Epidermal melanocyte (primary cell): Measurements from ENCODE around the gene SERPINA10.
"Not testable (repeated sequence)": the region's sequence is repeated elsewhere in the genome, so short reads cannot be mapped to it uniquely, and the experiment has no call there.

Source experiments
- DNase-seq: peaks from one replicate; pipeline ENCODE4 v3.0.0; 2011; ENCODE audit warnings: low spot score; ENCODE audit not compliant: insufficient read length

The SERPINA10 gene

DNA sequence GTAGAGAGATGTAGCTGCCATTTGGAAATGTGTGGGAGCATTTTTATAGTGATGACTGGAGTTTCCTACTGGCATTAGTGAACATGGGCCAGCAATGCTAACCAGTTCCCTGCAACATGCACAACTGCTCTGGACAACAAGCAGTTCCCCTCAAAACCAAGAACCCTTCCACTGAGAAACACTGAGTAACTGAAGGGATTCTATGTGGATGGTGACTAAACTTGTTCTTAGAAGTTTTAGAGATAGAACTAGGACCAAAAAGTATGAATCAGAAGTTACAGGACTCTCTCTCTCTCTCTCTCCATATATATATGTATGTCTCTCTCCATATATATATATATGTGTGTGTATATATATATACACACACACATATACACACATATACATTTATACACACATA lies 7.9 kb downstream of the SERPINA10 start:
- no peak for DNase-seq

DNA sequence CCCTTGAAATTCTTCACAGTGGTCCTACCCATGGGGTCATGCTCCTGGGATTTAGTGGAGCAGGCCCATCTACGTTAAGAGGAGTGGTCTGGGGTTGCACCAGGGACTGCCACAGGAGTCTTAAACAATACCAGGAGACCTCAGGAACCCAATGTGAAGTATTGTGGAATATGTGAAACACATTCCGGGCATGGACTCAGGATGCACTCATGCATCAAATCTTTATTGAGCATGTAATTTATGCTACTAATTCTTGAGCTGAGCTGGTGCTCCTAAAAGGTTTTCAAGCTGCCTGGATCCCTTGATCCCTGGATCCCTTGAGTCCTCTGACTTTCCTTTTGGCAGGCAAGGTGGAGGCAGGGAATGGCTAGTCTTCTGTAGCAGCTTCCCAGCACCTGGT lies 8.8 kb downstream of the SERPINA10 start:
- no peak for DNase-seq

DNA sequence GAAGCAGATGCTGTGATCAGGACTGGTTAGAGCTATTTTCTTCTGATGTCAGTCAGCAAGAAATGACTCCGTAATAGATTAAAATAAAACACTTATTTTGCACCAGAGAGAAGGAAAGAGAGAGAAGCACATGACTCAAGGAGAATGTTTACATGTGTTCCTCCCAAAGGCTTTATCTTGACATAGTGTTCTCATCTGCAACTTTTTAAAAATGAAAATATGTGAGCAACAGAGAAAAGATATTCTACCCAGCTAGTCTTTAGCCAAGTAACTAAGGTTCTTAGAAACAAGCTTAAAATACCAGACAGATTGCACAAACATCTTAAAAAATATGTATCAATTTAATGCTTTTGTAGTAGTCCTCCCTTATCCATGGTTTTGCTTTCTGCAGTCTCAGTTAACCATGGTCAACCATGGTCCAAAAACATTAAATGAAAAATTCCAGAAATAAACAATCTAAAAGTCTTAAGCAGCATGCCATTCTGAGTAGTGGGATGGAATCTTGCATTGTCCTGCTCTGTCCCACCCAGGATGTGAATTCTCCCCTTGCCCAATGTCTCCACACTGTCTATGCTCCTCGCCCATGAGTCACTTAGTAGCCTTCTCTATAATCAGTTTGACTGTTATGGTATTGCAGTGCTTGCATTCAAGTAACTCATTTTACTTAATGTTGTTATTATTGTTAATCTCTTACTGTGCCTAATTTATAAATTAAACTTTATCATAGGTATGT lies 9.9 kb downstream of the SERPINA10 start:
- DNase-seq: no peak

DNA sequence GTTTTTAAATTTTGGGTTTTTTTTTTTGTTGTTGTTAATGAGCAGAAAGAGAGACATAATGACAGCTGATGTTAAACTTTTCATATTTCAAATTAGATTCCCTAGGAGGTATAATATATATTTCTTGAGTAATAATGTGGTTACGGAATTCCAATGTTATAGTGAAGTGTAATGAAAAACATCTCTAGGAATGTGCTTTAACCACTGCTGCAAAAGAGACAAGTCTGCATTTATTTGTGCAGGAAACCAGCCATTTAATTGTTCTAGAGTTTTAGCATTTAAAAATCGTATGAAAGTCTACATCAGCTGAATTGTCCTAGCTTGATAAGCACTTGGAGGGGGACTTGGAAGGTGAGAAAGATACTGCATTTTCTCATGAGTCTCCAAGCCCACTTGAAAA lies 14.3 kb downstream of the SERPINA10 start:
- DNase-seq: no peak

DNA sequence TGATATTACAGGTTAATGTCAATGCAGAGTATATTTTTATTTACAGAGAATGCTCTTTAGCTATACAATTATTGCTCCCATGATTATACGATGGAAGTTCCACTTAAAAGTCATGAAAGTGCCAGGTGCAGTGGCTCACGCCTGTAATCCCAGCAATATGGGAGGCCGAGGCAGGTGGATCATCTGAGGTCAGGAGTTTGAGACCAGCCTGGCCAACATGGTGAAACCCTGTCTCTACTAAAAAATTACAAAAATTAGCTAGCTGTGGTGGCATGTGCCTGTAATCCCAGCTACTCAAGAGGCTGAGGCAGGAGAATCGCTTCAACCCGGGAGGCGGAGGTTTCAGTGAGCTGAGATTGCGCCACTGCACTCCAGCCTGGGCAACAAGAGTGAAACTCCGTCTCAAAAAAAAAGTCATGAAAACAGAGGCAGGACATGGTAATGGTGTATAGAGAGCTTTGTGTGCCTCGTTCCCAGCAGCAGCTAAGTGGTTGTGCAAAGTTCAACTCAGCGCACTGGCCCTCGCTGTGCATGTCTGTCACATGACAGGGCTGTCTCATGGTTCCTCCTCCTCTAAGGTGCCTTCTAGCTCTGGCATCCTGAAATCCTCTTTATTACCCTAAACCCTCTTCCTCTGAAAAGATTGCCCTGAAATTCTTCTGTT lies 16.0 kb downstream of the SERPINA10 start:
- not testable (repeated sequence) for DNase-seq

DNA sequence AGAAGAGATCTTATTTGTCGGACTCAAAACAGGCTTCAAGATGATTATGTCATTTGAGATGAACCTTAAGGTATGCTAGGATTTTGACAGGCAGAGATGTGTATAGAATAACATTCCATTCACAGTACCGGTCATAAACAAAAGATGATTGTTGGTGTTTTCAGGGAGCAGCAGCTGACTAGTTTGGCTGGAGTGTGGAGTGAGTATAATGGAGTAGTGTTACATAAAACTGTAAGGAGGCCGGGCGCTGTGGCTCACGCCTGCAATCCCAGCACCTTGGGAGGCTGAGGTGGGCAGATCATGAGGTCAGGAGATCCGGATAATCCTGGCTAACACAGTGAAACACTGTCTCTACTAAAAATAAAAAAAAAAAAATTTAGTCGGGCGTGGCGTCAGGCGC lies 23.9 kb downstream of the SERPINA10 start:
- no peak for DNase-seq

DNA sequence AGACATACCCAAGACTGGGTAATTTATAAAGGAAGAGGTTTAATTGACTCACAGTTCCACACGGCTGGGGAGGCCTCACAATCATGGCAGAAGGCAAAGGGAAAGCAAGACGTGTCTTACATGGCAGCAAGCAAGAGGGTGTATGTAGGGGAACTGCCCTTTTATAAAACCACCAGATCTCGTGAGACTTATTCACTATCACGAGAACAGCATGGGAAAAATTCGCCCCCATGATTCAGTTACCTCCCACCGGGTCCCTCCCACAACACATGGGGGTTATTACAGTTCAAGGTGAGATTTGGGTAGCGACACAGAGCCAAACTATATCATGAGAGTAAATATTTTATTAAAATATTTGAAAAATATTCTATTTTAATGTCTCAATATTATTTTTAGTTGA lies 24.5 kb downstream of the SERPINA10 start:
- DNase-seq: not testable (repeated sequence)

DNA sequence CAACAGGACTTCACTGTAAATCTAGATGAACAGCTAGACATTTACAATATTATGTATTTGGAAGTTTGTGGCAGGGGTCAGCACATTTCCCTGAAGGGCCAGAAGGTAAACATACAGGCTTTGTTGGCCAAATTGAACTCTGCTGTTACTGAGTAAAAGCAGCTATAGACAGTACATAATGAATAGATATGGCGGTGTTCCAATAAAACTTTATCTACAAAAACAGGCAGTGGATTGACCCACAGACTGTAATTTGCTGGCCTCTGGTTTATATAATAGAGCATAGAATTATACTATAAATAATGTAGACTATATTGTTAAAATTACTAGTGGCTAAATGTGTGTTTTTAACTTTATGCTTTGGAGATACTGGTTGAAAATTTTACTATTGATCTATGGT lies 25.7 kb downstream of the SERPINA10 start:
- no peak for DNase-seq

DNA sequence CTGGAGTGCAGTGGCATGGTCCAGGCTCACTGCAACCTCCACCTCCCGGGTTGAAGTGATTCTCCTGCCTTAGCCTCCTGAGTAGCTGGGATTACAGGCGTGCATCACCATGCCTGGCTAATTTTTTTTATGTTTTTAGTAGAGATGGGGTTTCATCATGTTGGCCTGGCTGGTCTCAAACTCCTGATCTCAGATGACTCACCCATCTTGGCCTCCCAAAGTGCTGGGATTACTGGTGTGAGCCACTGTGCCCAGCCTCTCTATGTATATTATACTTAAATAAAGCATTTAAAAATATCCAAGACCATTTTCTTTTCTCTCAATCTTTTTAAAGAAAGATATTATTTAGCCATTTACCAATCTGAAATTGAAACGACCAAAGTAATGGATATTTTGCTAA lies 28.9 kb downstream of the SERPINA10 start:
- not testable (repeated sequence) for DNase-seq

DNA sequence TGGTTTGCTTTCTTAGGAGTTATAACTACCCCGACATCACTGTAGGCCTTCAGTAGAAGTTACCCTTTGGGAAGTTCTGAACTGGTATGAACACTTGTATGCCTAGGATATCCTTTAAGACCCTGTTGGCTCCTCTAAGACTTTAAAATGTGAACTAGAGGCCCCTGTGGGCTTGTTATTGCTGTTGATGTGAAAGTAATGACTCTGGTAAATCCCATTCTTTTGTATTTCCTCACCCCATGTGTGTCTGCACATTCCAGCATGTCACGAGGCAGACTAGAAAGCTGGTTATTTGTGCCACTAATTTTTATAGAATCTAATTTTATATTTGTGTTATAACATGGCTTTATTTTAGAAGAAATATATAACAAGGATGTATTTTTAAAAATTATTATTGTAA lies 48.9 kb downstream of the SERPINA10 start:
- DNase-seq: no peak

DNA sequence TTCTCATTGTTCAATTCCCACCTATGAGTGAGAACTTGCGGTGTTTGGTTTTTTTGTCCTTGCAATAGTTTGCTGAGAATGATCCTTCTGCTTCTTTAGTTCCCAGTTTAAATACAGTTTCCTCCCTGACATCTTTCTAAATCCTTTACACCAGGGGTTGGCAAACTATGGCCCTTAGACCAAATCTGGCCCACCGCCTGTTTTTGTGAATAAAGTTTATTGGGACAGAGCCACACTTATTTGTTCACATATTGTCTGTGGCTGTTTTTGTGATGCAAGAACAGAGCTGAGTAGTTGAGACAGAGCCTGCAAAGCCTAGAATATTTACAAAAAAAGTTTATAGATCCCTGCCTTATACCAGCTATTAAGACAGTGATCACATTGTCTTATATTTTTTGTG lies 53.7 kb downstream of the SERPINA10 start:
- no peak for DNase-seq

DNA sequence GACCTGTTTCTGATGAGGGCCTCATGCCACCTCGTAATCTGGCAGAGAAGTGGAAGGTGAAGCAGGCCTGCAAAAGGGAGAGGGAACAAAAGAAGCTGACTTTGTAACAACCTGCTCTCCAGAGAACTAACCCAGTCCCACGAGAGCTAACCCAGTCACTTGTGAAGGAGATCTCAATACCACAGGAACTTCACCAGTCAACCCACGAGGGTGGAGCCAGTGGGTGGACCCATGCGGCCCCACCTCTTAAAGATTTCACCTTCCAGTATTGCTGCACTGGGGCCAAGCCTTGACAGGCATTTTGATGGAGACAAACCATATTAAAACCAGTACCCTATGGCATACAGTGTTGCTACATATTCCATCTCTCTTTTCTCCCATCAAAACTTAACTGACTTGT lies 55.1 kb downstream of the SERPINA10 start:
- DNase-seq: no peak

DNA sequence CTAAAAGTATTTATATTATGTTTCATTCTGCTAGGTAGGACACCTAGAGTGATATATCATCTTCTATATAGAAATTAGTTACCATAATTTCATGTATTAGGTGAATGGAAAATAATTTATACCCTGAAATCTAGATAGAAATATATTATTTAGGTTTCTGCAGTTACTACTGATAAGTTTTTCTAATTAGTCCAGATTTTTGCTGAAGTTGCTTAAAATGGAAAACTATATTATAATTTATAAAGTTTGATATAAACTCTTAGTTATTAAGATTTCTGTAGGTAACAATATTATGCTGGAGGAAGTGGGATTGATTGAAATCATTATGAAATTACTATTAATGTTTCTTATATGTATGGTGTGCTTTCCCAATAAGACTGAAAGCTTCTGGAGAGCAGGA lies 56.0 kb downstream of the SERPINA10 start:
- DNase-seq: no peak
